ENCODE results near the gene DSEL.

The DSEL gene

DNA sequence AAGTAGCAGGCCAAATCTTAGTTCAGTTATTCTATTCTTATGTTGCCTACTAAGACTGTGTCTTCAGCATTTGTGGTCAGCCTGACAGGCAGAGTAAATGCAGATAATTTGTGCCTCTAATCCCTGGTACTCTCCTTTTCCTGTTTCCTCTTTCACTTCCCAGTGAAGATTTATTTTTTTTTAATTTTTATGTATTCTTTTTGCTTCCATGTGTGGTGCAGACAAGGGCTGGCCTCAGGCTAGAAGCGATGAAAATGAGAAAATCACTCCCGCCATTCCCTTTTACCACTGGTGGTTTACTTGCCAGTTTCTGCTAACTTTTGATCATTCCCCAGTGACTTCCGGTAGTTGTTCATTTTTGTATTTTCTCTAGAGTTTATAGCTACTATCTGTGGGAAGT is 30.9 kb downstream of the DSEL start:
- Histone ChIP-seq H3K4me1 (ENCODE audit: control insufficient read depth, insufficient read depth, low read length) (no peaks in the 10 kb centered on the region), H3K4me3 (ENCODE audit: low read length) (no peak overlapping the region), H3K36me3 (ENCODE audit: control insufficient read depth, insufficient read depth, low read length) (no peaks in the 10 kb centered on the region), H3K27ac (ENCODE audit: low read depth, low read length) (no peak overlapping the region), H3K9ac (ENCODE audit: low read length) (no peak overlapping the region), H3K27me3 (ENCODE audit: control insufficient read depth, insufficient read depth, low read length) (no peaks in the 10 kb centered on the region)

DNA sequence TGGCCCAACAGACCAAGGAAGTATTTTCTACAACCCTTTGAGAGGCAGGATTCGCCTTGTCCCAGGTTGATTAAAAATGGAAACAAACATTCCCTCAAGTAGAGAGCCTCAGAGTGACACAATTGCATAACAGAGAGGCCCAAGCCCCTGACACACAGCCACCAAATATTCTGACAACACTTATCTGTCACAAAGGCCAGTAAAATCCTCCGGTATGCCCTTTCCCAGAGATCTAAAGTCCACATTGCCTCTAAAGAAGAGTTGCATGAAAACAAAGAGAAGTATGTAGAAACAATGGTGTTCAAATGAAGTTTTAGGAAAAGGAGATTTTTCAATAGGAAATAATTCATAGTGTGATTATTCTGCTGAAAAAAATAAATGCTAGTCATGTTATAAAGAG is 32.1 kb downstream of the DSEL start:
- Histone ChIP-seq H3K27ac (ENCODE audit: low read depth, low read length) (no peak overlapping the region), H3K4me1 (ENCODE audit: control insufficient read depth, insufficient read depth, low read length) (no peaks in the 10 kb centered on the region), H3K27me3 (ENCODE audit: control insufficient read depth, insufficient read depth, low read length) (no peaks in the 10 kb centered on the region), H3K9ac (ENCODE audit: low read length) (no peak overlapping the region), H3K36me3 (ENCODE audit: control insufficient read depth, insufficient read depth, low read length) (no peaks in the 10 kb centered on the region), H3K4me3 (ENCODE audit: low read length) (no peak overlapping the region)

GRCh38 chr18:67483952-67484351 is 32.6 kb downstream of the DSEL start:
- no peaks in the 10 kb centered on the region for H3K36me3 ChIP-seq (ENCODE audit: control insufficient read depth, insufficient read depth, low read length)

GRCh38 chr18:67483237-67483636 is 33.3 kb downstream of the DSEL start:
- Histone ChIP-seq H3K27me3 (ENCODE audit: control insufficient read depth, insufficient read depth, low read length) (no peaks in the 10 kb centered on the region), H3K4me3 (ENCODE audit: low read length) (no peak overlapping the region), H3K27ac (ENCODE audit: low read depth, low read length) (no peak overlapping the region), H3K9ac (ENCODE audit: low read length) (no peak overlapping the region), H3K4me1 (ENCODE audit: control insufficient read depth, insufficient read depth, low read length) (no peaks in the 10 kb centered on the region), H3K36me3 (ENCODE audit: control insufficient read depth, insufficient read depth, low read length) (no peaks in the 10 kb centered on the region)

More at GRCh38 chr18:67483952-67484351, 32.6 kb downstream of the DSEL start:
- Histone ChIP-seq H3K4me3 (ENCODE audit: low read length) (no peak overlapping the region), H3K9ac (ENCODE audit: low read length) (no peak overlapping the region), H3K4me1 (ENCODE audit: control insufficient read depth, insufficient read depth, low read length) (no peaks in the 10 kb centered on the region), H3K27ac (ENCODE audit: low read depth, low read length) (no peak overlapping the region), H3K27me3 (ENCODE audit: control insufficient read depth, insufficient read depth, low read length) (no peaks in the 10 kb centered on the region)

DNA sequence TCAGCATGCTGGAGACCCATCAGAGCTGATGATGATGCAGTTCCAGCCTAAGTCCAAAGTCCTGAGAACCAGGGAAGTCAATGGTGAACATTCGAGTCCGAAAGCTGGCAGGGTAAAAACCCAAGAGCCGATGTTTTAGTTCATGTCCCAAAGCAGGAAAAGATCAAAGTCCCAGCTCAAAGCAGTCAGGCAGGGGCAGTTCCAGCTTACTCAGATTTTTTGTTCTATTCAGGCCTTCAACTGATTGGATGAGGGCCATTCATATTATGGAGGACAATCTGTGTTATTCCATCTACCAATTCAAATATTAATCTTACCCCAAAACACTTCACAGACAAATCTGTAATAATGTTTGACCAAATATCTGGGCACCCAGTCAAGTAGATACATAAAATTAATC is 38.3 kb downstream of the DSEL start:
- no peaks in the 10 kb centered on the region for H3K36me3 ChIP-seq (ENCODE audit: control insufficient read depth, insufficient read depth, low read length)
- no peaks in the 10 kb centered on the region for H3K27me3 ChIP-seq (ENCODE audit: control insufficient read depth, insufficient read depth, low read length)
- H3K4me3 ChIP-seq (ENCODE audit: low read length) = no peak overlapping the region
- H3K4me1 ChIP-seq (ENCODE audit: control insufficient read depth, insufficient read depth, low read length) = no peaks in the 10 kb centered on the region
- H3K9ac ChIP-seq (ENCODE audit: low read length) = no peak overlapping the region
- no peak overlapping the region for H3K27ac ChIP-seq (ENCODE audit: low read depth, low read length)

- no peaks in the 10 kb centered on the region for H3K36me3 ChIP-seq (ENCODE audit: control insufficient read depth, insufficient read depth, low read length)
- H3K4me3 ChIP-seq (ENCODE audit: low read length) = no peak overlapping the region
- H3K9ac ChIP-seq (ENCODE audit: low read length) = no peak overlapping the region
- H3K27me3 ChIP-seq (ENCODE audit: control insufficient read depth, insufficient read depth, low read length) = no peaks in the 10 kb centered on the region
- no peak overlapping the region for H3K27ac ChIP-seq (ENCODE audit: low read depth, low read length)
- H3K4me1 ChIP-seq (ENCODE audit: control insufficient read depth, insufficient read depth, low read length) = no peaks in the 10 kb centered on the region
These were observed 39.0 kb downstream of the DSEL start for GRCh38 chr18:67477522-67477921.

- H3K27me3 ChIP-seq (ENCODE audit: control insufficient read depth, insufficient read depth, low read length) = no peaks in the 10 kb centered on the region
- no peak overlapping the region for H3K27ac ChIP-seq (ENCODE audit: low read depth, low read length)
- no peaks in the 10 kb centered on the region for H3K36me3 ChIP-seq (ENCODE audit: control insufficient read depth, insufficient read depth, low read length)
- no peak overlapping the region for H3K4me3 ChIP-seq (ENCODE audit: low read length)
- H3K9ac ChIP-seq (ENCODE audit: low read length) = no peak overlapping the region
- no peaks in the 10 kb centered on the region for H3K4me1 ChIP-seq (ENCODE audit: control insufficient read depth, insufficient read depth, low read length)
These were observed 39.9 kb downstream of the DSEL start for GRCh38 chr18:67476585-67476984.

DNA sequence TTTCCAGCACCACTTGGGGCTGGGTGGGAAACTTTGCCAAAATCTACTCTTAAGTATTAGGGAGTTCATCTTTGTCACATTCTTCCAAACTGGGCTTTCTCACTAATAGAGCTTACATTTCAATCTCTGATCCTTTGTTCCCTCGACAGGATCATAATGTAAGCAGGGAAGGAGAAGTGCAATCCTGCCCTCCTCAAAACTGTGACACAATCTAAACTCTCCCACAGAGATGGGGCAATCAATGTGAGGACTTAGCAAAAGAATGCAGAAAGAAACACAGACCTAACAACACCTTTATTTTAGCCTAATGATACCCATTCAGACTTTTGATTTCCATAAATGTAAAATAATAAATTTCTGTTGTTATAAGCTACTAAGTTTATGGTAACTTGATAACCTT is 40.8 kb downstream of the DSEL start:
- Histone ChIP-seq H3K4me3 (ENCODE audit: low read length) (no peak overlapping the region), H3K27ac (ENCODE audit: low read depth, low read length) (no peak overlapping the region), H3K9ac (ENCODE audit: low read length) (no peak overlapping the region), H3K36me3 (ENCODE audit: control insufficient read depth, insufficient read depth, low read length) (no peaks in the 10 kb centered on the region), H3K27me3 (ENCODE audit: control insufficient read depth, insufficient read depth, low read length) (no peaks in the 10 kb centered on the region), H3K4me1 (ENCODE audit: control insufficient read depth, insufficient read depth, low read length) (no peaks in the 10 kb centered on the region)

GRCh38 chr18:67468038-67468437 is 48.5 kb downstream of the DSEL start:
- Histone ChIP-seq H3K27me3 (ENCODE audit: control insufficient read depth, insufficient read depth, low read length) (no peaks in the 10 kb centered on the region), H3K4me1 (ENCODE audit: control insufficient read depth, insufficient read depth, low read length) (no peaks in the 10 kb centered on the region), H3K36me3 (ENCODE audit: control insufficient read depth, insufficient read depth, low read length) (no peaks in the 10 kb centered on the region), H3K9ac (ENCODE audit: low read length) (no peak overlapping the region), H3K27ac (ENCODE audit: low read depth, low read length) (no peak overlapping the region), H3K4me3 (ENCODE audit: low read length) (no peak overlapping the region)

DNA sequence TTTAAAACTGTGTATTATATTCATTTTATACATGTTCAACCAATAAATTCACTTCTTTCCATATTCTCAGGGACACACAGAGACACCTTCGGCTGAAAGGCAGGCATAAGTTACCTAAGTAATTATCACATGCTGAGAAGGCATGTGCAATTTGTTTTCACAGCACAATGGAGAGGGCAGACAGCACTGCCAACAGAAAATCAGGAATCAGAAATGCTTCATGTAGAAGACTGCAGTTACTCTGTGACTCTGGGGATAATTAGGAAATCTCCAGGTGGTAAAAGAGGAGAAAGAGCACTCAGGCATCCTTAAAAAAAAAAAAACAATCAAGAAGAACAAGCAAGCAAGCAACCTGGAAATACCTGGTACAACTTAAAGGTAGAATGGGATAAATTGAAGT is 49.3 kb downstream of the DSEL start:
- Histone ChIP-seq H3K4me3 (ENCODE audit: low read length) (no peak overlapping the region), H3K36me3 (ENCODE audit: control insufficient read depth, insufficient read depth, low read length) (no peaks in the 10 kb centered on the region), H3K9ac (ENCODE audit: low read length) (no peak overlapping the region), H3K27ac (ENCODE audit: low read depth, low read length) (no peak overlapping the region), H3K4me1 (ENCODE audit: control insufficient read depth, insufficient read depth, low read length) (no peaks in the 10 kb centered on the region), H3K27me3 (ENCODE audit: control insufficient read depth, insufficient read depth, low read length) (no peaks in the 10 kb centered on the region)

DNA sequence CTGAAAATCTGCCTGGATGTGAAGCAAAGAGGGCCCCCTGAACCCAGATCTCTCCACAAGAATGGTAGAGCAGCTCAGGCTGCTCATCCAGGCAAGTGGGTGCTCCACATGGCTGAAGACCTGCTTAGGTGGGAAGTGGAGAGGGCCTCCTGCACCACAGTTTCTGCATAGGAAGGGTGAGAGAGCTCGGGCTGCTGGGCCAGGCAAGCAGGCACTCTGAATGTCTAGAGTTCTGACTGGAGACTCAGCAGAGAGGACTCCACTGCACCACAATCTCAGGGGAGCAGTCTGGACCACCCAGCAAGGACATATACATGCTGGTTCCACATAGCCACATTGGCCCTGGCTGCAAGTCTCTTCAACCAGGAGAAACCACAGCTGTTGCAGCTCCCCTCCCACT is 52.0 kb downstream of the DSEL start:
- Histone ChIP-seq H3K36me3 (ENCODE audit: control insufficient read depth, insufficient read depth, low read length) (no peaks in the 10 kb centered on the region), H3K27ac (ENCODE audit: low read depth, low read length) (no peak overlapping the region), H3K9ac (ENCODE audit: low read length) (no peak overlapping the region), H3K27me3 (ENCODE audit: control insufficient read depth, insufficient read depth, low read length) (no peaks in the 10 kb centered on the region), H3K4me1 (ENCODE audit: control insufficient read depth, insufficient read depth, low read length) (no peaks in the 10 kb centered on the region), H3K4me3 (ENCODE audit: low read length) (no peak overlapping the region)

DNA sequence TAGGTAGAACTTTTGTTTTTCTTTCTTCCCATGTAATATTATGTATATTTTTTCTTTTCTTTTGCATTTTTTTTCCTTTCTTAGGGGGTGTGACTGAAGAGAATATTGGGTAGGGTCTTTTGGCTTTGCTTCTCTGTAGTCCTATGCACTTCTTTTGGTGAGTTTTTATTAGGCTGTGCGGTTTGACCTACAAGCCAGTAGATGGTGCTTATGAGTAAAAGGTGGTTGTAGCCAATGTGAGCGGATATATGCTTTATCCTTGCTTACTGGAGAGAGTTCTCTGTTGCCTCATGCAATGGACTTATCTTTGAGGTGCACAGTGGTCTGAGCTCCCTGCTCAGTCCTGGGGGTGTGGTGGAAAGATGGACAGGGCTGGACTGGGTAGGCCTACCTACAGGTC is 52.7 kb downstream of the DSEL start:
- no peak overlapping the region for H3K27ac ChIP-seq (ENCODE audit: low read depth, low read length)
- H3K9ac ChIP-seq (ENCODE audit: low read length) = no peak overlapping the region
- no peaks in the 10 kb centered on the region for H3K4me1 ChIP-seq (ENCODE audit: control insufficient read depth, insufficient read depth, low read length)
- no peak overlapping the region for H3K4me3 ChIP-seq (ENCODE audit: low read length)
- H3K27me3 ChIP-seq (ENCODE audit: control insufficient read depth, insufficient read depth, low read length) = no peaks in the 10 kb centered on the region
- H3K36me3 ChIP-seq (ENCODE audit: control insufficient read depth, insufficient read depth, low read length) = no peaks in the 10 kb centered on the region

DNA sequence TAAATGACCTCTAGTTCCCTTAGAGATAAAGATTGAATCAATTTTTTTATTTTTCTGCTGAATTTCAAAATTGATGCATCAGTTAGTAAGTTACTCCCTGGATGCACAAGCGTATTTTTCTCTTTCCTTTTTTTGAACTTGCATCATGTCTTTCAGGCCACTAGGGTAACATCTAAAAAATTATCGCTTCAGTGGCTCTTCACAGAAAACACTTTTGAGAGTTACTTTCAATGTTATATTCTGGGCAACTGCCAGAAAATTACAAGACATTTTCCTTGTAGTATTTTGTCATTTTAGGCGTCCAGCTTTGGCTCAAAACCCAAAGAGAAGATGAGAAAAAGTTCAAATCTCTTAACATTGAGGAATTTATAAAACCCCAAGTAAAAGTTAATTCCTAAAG is 59.8 kb downstream of the DSEL start:
- Histone ChIP-seq H3K27ac (ENCODE audit: low read depth, low read length) (no peak overlapping the region), H3K9ac (ENCODE audit: low read length) (no peak overlapping the region), H3K4me1 (ENCODE audit: control insufficient read depth, insufficient read depth, low read length) (no peaks in the 10 kb centered on the region), H3K27me3 (ENCODE audit: control insufficient read depth, insufficient read depth, low read length) (no peaks in the 10 kb centered on the region), H3K36me3 (ENCODE audit: control insufficient read depth, insufficient read depth, low read length) (no peaks in the 10 kb centered on the region), H3K4me3 (ENCODE audit: low read length) (no peak overlapping the region)
